SU-DHL-6 (cell line): ENCODE measurements around the gene GLOD5.

Source experiments
- H2AFZ ChIP-seq: fragments of 200-600 bp; sonication (generic); 2 replicates; pipeline ENCODE4 v1.6.1; 2014; ENCODE audit warnings: low read depth, mild to moderate bottlenecking, moderate library complexity, mixed read lengths, antibody characterized with exemption, low read length; ENCODE audit not compliant: severe bottlenecking
- H3F3A ChIP-seq: fragments of 200-600 bp; shearing (Covaris generic); 2 replicates; pipeline ENCODE4 v1.6.0; 2016; ENCODE audit warnings: antibody characterized with exemption, mild to moderate bottlenecking; ENCODE audit not compliant: insufficient read depth
- H3K27ac ChIP-seq: fragments of 200-600 bp; sonication (generic); 2 replicates; pipeline ENCODE4 v1.5.1; 2016; ENCODE audit warnings: low read depth, mild to moderate bottlenecking, low read length, moderate library complexity, mixed read lengths
- H3K27me3 ChIP-seq: fragments of 200-600 bp; sonication (generic), shearing (Covaris generic); 2 replicates; pipeline ENCODE4 v1.6.0; 2014; ENCODE audit warnings: mild to moderate bottlenecking, low read length
- H3K36me3 ChIP-seq: fragments of 200-600 bp; sonication (generic); 2 replicates; pipeline ENCODE4 v1.6.1; 2014; ENCODE audit warnings: mild to moderate bottlenecking, low read length, mixed read lengths
- H3K4me2 ChIP-seq: fragments of 300-600, 200-600 bp; shearing (Covaris generic), sonication (generic); 2 replicates; pipeline ENCODE4 v1.6.0; 2014; ENCODE audit warnings: low read length, low read depth, mild to moderate bottlenecking; ENCODE audit not compliant: poor library complexity, severe bottlenecking
- H3K4me3 ChIP-seq: fragments of 200-600 bp; sonication (generic); 2 replicates; pipeline ENCODE4 v1.5.1; 2014; ENCODE audit warnings: antibody characterized with exemption, low read length, mild to moderate bottlenecking, mixed read lengths; ENCODE audit not compliant: insufficient read depth, poor library complexity, severe bottlenecking
- H3K79me2 ChIP-seq: fragments of 200-600 bp; sonication (generic); 2 replicates; pipeline ENCODE4 v1.6.1; 2014; ENCODE audit warnings: mild to moderate bottlenecking, low read length, moderate library complexity; ENCODE audit not compliant: insufficient read depth
- H3K9ac ChIP-seq: fragments of 200-600 bp; sonication (generic); 2 replicates; pipeline ENCODE4 v1.7.0; 2014; ENCODE audit warnings: mild to moderate bottlenecking, low read length
- H3K9me2 ChIP-seq: fragments of 200-600 bp; sonication (generic); replicated peaks from 2 replicates; pipeline ENCODE4 v1.6.1; 2014; ENCODE audit warnings: low read length; ENCODE audit not compliant: insufficient read depth
- H3K9me3 ChIP-seq: fragments of 200-600 bp; sonication (generic); 2 replicates; pipeline ENCODE4 v1.6.1; 2014; ENCODE audit warnings: low read length, mixed read lengths; ENCODE audit not compliant: insufficient read depth
- H4K20me1 ChIP-seq: fragments of 200-600 bp; sonication (generic); 2 replicates; pipeline ENCODE4 v1.6.1; 2014; ENCODE audit warnings: low read depth, mild to moderate bottlenecking, antibody characterized with exemption, low read length, moderate library complexity, mixed read lengths
- CTCF ChIP-seq: fragments of 200-600 bp; sonication (generic); IDR thresholded peaks from one replicate; pipeline ENCODE4 v1.5.1; 2017; ENCODE audit warnings: antibody characterized with exemption, mild to moderate bottlenecking, low read length, moderate library complexity; ENCODE audit not compliant: insufficient read depth, poor library complexity, severe bottlenecking
- EZH2phosphoT487 ChIP-seq: fragments of 200-600 bp; sonication (generic), shearing (Covaris generic); conservative IDR thresholded peaks from 2 replicates; pipeline ENCODE4 v1.6.1; 2018; ENCODE audit warnings: mild to moderate bottlenecking, antibody characterized with exemption, low read length, moderate library complexity, mixed read lengths

The GLOD5 gene

DNA sequence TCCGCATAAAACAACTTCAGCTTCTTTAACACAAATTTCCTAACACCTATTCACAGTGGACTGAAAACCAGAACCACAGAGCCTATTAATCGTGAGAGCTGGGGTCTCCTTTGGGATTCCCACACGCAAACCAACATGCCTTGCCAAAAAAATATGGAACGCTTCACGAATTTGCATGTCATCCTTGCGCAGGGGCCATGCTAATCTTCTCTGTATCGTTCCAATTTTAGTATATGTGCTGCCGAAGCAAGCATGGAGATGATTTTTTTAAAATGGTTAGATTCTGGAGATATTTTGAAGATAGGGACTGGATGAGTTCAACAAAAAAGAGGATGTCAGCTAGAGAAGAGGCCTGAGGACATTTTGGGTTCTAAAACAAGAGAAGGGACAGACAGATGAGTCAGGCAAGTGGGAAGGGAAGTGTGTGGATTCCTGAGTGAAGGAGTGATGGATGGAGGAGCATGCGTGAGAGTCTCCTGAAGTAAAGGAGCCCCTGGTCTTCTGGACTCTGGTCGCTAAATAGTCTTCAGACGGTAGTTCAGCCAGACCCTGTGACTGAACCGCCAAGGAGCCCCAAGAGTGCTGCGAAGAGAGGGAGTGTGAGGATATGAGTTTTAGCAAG lies 15.4 kb downstream of the GLOD5 start:
- no peaks in the 10 kb centered on the region for H3K36me3 ChIP-seq
- H3K79me2 ChIP-seq: no peaks in the 10 kb centered on the region
- no peak overlapping the region for H2AFZ ChIP-seq
- no peaks in the 10 kb centered on the region for H3F3A ChIP-seq
- TF ChIP-seq EZH2phosphoT487 (no peak), CTCF (no peak)
- no peak overlapping the region for H3K4me3 ChIP-seq
- no peaks in the 10 kb centered on the region for H3K9me3 ChIP-seq
- no peak overlapping the region for H3K9ac ChIP-seq
- H4K20me1 ChIP-seq: no peaks in the 10 kb centered on the region
- H3K27ac ChIP-seq: no peak overlapping the region
- H3K9me2 ChIP-seq: no peaks in the 10 kb centered on the region
- no peak overlapping the region for H3K4me2 ChIP-seq
- no peaks in the 10 kb centered on the region for H3K27me3 ChIP-seq

DNA sequence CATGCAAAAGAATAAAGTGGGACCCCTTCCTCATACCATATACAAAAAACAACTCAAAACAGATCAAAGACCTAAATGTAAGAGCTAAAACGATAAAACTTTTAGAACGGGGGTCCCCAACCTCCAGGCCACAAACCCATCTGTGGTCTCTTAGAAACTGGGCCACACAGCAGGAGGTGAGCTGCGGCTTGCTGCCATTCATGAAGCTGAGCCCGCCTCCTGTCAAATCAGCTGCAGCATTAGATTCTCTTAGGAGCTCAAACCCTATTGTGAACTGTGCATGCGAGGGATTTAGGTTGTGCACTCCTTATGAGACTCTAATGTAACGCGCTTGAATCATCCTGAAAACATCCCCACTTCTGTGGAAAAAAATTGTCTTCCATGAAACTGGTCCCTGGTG lies 17.9 kb downstream of the GLOD5 start:
- no peak overlapping the region for H3K27ac ChIP-seq
- H3K9me2 ChIP-seq: no peaks in the 10 kb centered on the region
- H3K79me2 ChIP-seq: no peaks in the 10 kb centered on the region
- no peak for TF ChIP-seq CTCF
- no peak for TF ChIP-seq EZH2phosphoT487
- H3K9ac ChIP-seq: no peak overlapping the region
- H3F3A ChIP-seq: no peaks in the 10 kb centered on the region
- no peaks in the 10 kb centered on the region for H3K36me3 ChIP-seq
- no peaks in the 10 kb centered on the region for H3K27me3 ChIP-seq
- no peaks in the 10 kb centered on the region for H3K9me3 ChIP-seq
- H3K4me2 ChIP-seq: no peak overlapping the region
- H3K4me3 ChIP-seq: no peak overlapping the region
- no peak overlapping the region for H2AFZ ChIP-seq
- H4K20me1 ChIP-seq: no peaks in the 10 kb centered on the region

- Histone ChIP-seq H4K20me1 (no peaks in the 10 kb centered on the region), H3K9me2 (no peaks in the 10 kb centered on the region), H3K27me3 (no peaks in the 10 kb centered on the region), H3K9me3 (no peaks in the 10 kb centered on the region), H2AFZ (no peak overlapping the region), H3K4me3 (no peak overlapping the region), H3K79me2 (no peaks in the 10 kb centered on the region), H3K4me2 (no peak overlapping the region), H3K9ac (no peak overlapping the region), H3K27ac (no peak overlapping the region), H3K36me3 (no peaks in the 10 kb centered on the region), H3F3A (no peaks in the 10 kb centered on the region)
- TF ChIP-seq EZH2phosphoT487 (no peak), CTCF (no peak)
These were observed 20.2 kb downstream of the GLOD5 start for GRCh38 chrX:48781705-48782104.
